Measurements from ENCODE around the gene DENND2C.
A peak's percentile ranks its signal among the peaks of the same experiment; 100 is the strongest.
"Not testable (repeated sequence)": the region's sequence is repeated elsewhere in the genome, so short reads cannot be mapped to it uniquely, and the experiment has no call there.

The DENND2C gene

GRCh38 chr1:114609026-114609425 lies 60.8 kb downstream of the DENND2C start:
- FAIRE-seq (no peak), DNase-seq (ENCODE audit: insufficient read length, low spot score) (no peak)
- no peak for TF ChIP-seq POLR2A (IDR thresholded peaks at IDR 0.05; ENCODE audit: low read depth, low read length)

- no peak for TF ChIP-seq POLR2A (IDR thresholded peaks at IDR 0.05; ENCODE audit: low read depth, low read length)
- no peak for DNase-seq (ENCODE audit: insufficient read length, low spot score)
- FAIRE-seq, result no peak
These were observed 62.6 kb downstream of the DENND2C start for GRCh38 chr1:114607223-114607622.

- FAIRE-seq, result no peak
- no peak for DNase-seq (ENCODE audit: insufficient read length, low spot score)
- no peak for TF ChIP-seq POLR2A (IDR thresholded peaks at IDR 0.05; ENCODE audit: low read depth, low read length)
These were observed 71.9 kb downstream of the DENND2C start for GRCh38 chr1:114597949-114598348.

- DNase-seq (ENCODE audit: insufficient read length, low spot score) (no peak), FAIRE-seq (no peak)
- TF ChIP-seq POLR2A (IDR thresholded peaks at IDR 0.05; ENCODE audit: low read depth, low read length), result no peak
These were observed 74.2 kb downstream of the DENND2C start for GRCh38 chr1:114595602-114596001.

- no peak for TF ChIP-seq POLR2A (IDR thresholded peaks at IDR 0.05; ENCODE audit: low read depth, low read length)
- DNase-seq (ENCODE audit: insufficient read length, low spot score) (no peak), FAIRE-seq (no peak)
These were observed 75.8 kb downstream of the DENND2C start for GRCh38 chr1:114594046-114594445.

- no peak for TF ChIP-seq POLR2A (IDR thresholded peaks at IDR 0.05; ENCODE audit: low read depth, low read length)
- FAIRE-seq, result no peak
These were observed 80.7 kb downstream of the DENND2C start for GRCh38 chr1:114589122-114589521.

GRCh38 chr1:114588196-114588689 lies 81.6 kb downstream of the DENND2C start:
- FAIRE-seq, result no peak

More at GRCh38 chr1:114589122-114589521, 80.7 kb downstream of the DENND2C start:
- DNase-seq (ENCODE audit: insufficient read length, low spot score), result no peak

GRCh38 chr1:114587203-114587991 lies 82.5 kb downstream of the DENND2C start:
- FAIRE-seq, result no peak
- no peak for DNase-seq (ENCODE audit: insufficient read length, low spot score)
- TF ChIP-seq POLR2A (IDR thresholded peaks at IDR 0.05; ENCODE audit: low read depth, low read length), result no peak

More at GRCh38 chr1:114588196-114588689, 81.6 kb downstream of the DENND2C start:
- no peak for DNase-seq (ENCODE audit: insufficient read length, low spot score)
- TF ChIP-seq POLR2A (IDR thresholded peaks at IDR 0.05; ENCODE audit: low read depth, low read length), result no peak

GRCh38 chr1:114586513-114587047 lies 83.3 kb downstream of the DENND2C start:
- no peak for FAIRE-seq
- DNase-seq (ENCODE audit: insufficient read length, low spot score), result no peak
- no peak for TF ChIP-seq POLR2A (IDR thresholded peaks at IDR 0.05; ENCODE audit: low read depth, low read length)

GRCh38 chr1:114585231-114585630 lies 84.6 kb downstream of the DENND2C start:
- DNase-seq (ENCODE audit: insufficient read length, low spot score), result no peak
- no peak for FAIRE-seq
- no peak for TF ChIP-seq POLR2A (IDR thresholded peaks at IDR 0.05; ENCODE audit: low read depth, low read length)

- DNase-seq (ENCODE audit: insufficient read length, low spot score), result peak; percentile 74
- FAIRE-seq, result peak; percentile 98
- peak; percentile 77 for TF ChIP-seq POLR2A (IDR thresholded peaks at IDR 0.05; ENCODE audit: low read depth, low read length)
These were observed 88.2 kb downstream of the DENND2C start, which contains the start of gene BCAS2 for GRCh38 chr1:114581335-114582287. Gene BCAS2 (minus strand): TSS chr1:114581615. CDS start chr1:114581591, 24 bp downstream.

- no peak for TF ChIP-seq POLR2A (IDR thresholded peaks at IDR 0.05; ENCODE audit: low read depth, low read length)
- DNase-seq (ENCODE audit: insufficient read length, low spot score) (no peak), FAIRE-seq (no peak)
These were observed 95.5 kb downstream of the DENND2C start for GRCh38 chr1:114574365-114574764.

- FAIRE-seq, result no peak
- no peak for TF ChIP-seq POLR2A (IDR thresholded peaks at IDR 0.05; ENCODE audit: low read depth, low read length)
- DNase-seq (ENCODE audit: insufficient read length, low spot score), result no peak
These were observed 105.7 kb downstream of the DENND2C start for GRCh38 chr1:114564141-114564540.

GRCh38 chr1:114562978-114563510 lies 106.8 kb downstream of the DENND2C start:
- FAIRE-seq; DNase-seq (ENCODE audit: insufficient read length, low spot score): not testable (repeated sequence)
